C4-2B (cell line): ENCODE results near the gene CNTN5.
"Not testable (repeated sequence)": the region's sequence is repeated elsewhere in the genome, so short reads cannot be mapped to it uniquely, and the experiment has no call there.

ENCODE experiments used
- H3K27ac ChIP-seq: fragments of 450-650 bp; 2 replicates; pipeline ENCODE4 v1.5.1; 2017
- ZFX ChIP-seq: fragments of 450-650 bp; IDR thresholded peaks from 2 replicates; pipeline ENCODE4 v1.6.1; 2017
- TF ChIP-seq, protein P1 (sequence below): fragments of 450-650 bp; conservative IDR thresholded peaks from 2 replicates; pipeline ENCODE4 v1.5.1; 2017; ENCODE audit warnings: mild to moderate bottlenecking

The CNTN5 gene

GRCh38 chr11:99297925-99298324, 277.2 kb downstream of the CNTN5 start:
- TF ChIP-seq, protein P1, sequence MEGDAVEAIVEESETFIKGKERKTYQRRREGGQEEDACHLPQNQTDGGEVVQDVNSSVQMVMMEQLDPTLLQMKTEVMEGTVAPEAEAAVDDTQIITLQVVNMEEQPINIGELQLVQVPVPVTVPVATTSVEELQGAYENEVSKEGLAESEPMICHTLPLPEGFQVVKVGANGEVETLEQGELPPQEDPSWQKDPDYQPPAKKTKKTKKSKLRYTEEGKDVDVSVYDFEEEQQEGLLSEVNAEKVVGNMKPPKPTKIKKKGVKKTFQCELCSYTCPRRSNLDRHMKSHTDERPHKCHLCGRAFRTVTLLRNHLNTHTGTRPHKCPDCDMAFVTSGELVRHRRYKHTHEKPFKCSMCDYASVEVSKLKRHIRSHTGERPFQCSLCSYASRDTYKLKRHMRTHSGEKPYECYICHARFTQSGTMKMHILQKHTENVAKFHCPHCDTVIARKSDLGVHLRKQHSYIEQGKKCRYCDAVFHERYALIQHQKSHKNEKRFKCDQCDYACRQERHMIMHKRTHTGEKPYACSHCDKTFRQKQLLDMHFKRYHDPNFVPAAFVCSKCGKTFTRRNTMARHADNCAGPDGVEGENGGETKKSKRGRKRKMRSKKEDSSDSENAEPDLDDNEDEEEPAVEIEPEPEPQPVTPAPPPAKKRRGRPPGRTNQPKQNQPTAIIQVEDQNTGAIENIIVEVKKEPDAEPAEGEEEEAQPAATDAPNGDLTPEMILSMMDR = peak; percentile 18
- not testable (repeated sequence) for H3K27ac ChIP-seq

DNA sequence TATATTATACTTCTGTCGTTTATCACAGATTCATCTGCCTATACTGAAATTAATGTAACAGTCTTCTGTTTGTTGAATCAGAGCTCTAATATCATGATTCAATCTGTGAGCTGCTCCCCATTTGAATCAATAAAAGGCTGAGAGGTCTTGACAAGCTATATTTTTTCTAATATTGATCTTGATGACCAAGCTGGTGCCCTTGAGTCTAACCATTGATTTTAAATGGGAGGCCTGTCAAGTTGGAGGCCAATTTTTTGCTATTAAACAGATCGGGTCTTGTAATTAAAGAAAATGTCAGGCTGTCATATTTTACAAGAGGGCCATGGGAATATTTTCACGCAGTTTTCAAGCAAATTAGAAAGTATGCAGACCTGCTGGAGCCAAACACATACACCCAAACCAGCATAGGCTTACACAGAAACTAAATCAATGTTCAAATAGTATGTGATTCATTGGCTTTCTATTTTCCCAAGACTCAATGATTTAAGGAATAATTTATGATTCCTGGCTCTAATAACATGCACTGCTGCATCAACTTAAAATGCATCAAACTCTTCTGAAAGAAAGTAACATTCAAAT, 286.9 kb downstream of the CNTN5 start:
- TF ChIP-seq ZFX = no peak

DNA sequence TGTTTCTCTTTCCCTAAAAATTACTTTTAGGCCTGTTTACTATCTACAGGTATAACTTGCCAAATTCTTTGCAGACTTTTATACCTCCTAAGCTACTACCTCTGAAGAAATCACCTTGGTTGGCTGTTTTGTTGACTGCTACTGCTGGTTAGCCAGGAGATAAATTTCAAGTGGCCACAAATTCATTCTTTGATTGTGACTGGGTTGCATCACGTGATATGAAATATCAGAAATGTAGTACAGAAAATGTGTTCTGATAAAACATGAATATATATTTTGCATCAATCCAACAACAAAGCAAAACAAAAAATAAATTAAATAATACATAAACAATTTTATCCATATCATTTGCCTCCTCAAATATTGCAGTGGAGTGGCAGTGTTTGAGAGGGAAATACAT, 291.1 kb downstream of the CNTN5 start:
- TF ChIP-seq, protein P1 = no peak
- no peak for TF ChIP-seq ZFX
- H3K27ac ChIP-seq = no peak overlapping the region

More for the DNA sequence above, 286.9 kb downstream of the CNTN5 start:
- H3K27ac ChIP-seq = no peak overlapping the region

DNA sequence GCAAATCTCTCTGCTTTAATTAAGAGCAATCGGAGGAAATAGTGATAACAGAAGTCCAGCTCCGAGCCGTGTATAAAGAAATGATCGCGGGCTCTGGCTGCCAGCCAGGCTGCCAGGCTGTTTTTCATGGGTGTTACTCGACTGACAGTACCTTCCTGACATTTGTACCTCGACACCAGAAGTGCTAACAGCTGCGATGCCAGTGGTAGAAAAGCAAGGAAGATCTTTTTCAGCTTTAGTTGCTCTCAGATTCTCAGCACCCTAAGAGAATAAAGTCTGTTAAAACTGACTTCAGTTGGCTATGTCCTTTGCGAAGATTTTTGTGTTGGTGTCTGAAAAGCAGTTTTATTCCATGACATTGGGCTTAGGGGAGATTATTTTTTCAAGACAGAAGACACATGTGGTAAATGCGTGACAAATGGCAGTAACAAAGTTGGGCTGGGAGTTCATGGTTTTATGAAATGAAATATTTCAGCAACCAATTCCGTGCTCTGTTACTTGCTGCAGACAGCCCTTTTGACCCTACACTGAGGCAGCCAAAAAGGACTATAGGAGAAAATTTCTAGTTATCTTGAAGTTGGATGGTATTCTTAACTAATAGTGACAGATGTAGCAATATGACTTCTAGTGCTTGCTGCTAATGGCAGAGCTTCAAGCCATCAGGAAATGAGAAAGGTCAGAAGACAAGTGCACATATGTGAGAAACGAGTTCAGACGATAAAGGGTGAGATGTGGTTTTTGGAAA, 296.2 kb downstream of the CNTN5 start:
- TF ChIP-seq, protein P1 = no peak
- no peak for TF ChIP-seq ZFX
- H3K27ac ChIP-seq = no peak overlapping the region

- TF ChIP-seq, protein P1 = no peak
- no peak for TF ChIP-seq ZFX
- no peak overlapping the region for H3K27ac ChIP-seq
Observed at GRCh38 chr11:99320769-99321290, 300.1 kb downstream of the CNTN5 start.

GRCh38 chr11:99325847-99326246, 305.1 kb downstream of the CNTN5 start:
- TF ChIP-seq, protein P1 = no peak
- no peak for TF ChIP-seq ZFX
- H3K27ac ChIP-seq = no peak overlapping the region

GRCh38 chr11:99327066-99327465, 306.3 kb downstream of the CNTN5 start:
- no peak overlapping the region for H3K27ac ChIP-seq
- TF ChIP-seq ZFX = no peak
- TF ChIP-seq, protein P1 = no peak

DNA sequence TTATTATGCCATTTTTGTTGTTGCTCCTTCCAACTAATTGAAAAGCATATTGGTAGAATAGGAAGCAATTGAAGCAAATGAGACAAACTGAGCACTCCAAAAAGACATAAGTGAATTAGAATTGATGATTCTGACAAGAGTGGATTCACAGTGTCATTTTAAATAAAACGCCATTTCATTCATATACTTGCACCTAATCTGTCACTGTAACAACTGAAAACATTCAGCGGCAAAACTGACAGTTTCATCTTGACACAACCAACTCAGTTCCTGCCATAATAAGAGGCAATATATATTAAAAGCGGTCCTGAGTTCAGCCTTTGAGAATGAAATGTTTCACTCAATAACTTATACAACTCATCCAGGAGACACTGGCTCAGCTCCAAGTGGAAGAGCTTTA, 306.8 kb downstream of the CNTN5 start:
- no peak overlapping the region for H3K27ac ChIP-seq
- TF ChIP-seq ZFX = no peak
- TF ChIP-seq, protein P1 = no peak
